ENCODE results near the gene ACYP2. TPM values are rescaled to one million over a fixed set of nuclear protein-coding genes. Genes with fewer than 3 reads are reported as not detected.

The ACYP2 gene
- 6.3 to 9.2 TPM (median 7.5 TPM) in 5 replicates for total RNA-seq (2022; extraction: Qiagen RNA extraction; ENCODE audit: low read depth)

GRCh38 chr2:54115284-54116137, at the start of gene ACYP2:
ACYP2 (plus strand) TSS chr2:54115615.

GRCh38 chr2:54256091-54256694, 140.8 kb downstream of the ACYP2 start, which contains the start of gene TSPYL6:
TSPYL6 (minus strand) TSS chr2:54256229; CDS start chr2:54256151, 78 bp downstream.

Other genes with a start within 250 kb of the ACYP2 start
- 32.9 to 46.0 TPM (median 42.2 TPM) in 5 replicates for gene PSME4, start 144.6 kb upstream of the ACYP2 start, total RNA-seq (2022; extraction: Qiagen RNA extraction; ENCODE audit: low read depth)
- not detected in 5 replicates for gene TSPYL6, start 140.6 kb downstream of the ACYP2 start, total RNA-seq (2022; extraction: Qiagen RNA extraction; ENCODE audit: low read depth)